ENCODE measurements around the gene PDGFA. TPM values are rescaled to one million over a fixed set of nuclear protein-coding genes. Genes with fewer than 3 reads are reported as not detected.

Gene PDGFA
- total RNA-seq, 1 donor from 2014 or later = 9.8 TPM

GRCh38 chr7:482521-483083 is 37.0 kb downstream of the PDGFA start:
- no peaks in the 10 kb centered on the region for H3K27me3 ChIP-seq
- no peak overlapping the region for H3K9ac ChIP-seq
- H3K4me3 ChIP-seq = no peak overlapping the region
- peaks cover 11% of the 10 kb centered on the region for H3K27me3 Mint-ChIP-seq (ENCODE audit: insufficient read depth, low read depth)
- H3K9me3 Mint-ChIP-seq = peaks cover 10% of the 10 kb centered on the region
- H3K27ac Mint-ChIP-seq = no peak overlapping the region
- peaks cover 29% of the 10 kb centered on the region for H3K4me1 Mint-ChIP-seq
- no peak for DNase-seq (ENCODE audit: low spot score)
- H3K4me2 ChIP-seq = no peak overlapping the region
- no peak overlapping the region for H3K27ac ChIP-seq
- H3K79me2 ChIP-seq (ENCODE audit: low read depth) = no peaks in the 10 kb centered on the region
- peak overlapping the region; percentile 14 for H3K4me3 Mint-ChIP-seq
- H3K9me3 ChIP-seq (ENCODE audit: low read depth) = no peaks in the 10 kb centered on the region
- no peak for TF ChIP-seq EZH2phosphoT487 (IDR thresholded peaks at IDR 0.05)
- TF ChIP-seq EZH2 (IDR thresholded peaks at IDR 0.05) = no peak
- TF ChIP-seq CTCF (IDR thresholded peaks at IDR 0.05) = no peak
- H3K36me3 Mint-ChIP-seq = no peaks in the 10 kb centered on the region
- no peaks in the 10 kb centered on the region for H3F3A ChIP-seq (ENCODE audit: low read depth)
- no peak overlapping the region for H2AFZ ChIP-seq (replicated peaks)
- H3K4me1 ChIP-seq = peaks cover 24% of the 10 kb centered on the region
- no peaks in the 10 kb centered on the region for H3K36me3 ChIP-seq
- no peaks in the 10 kb centered on the region for H4K20me1 ChIP-seq (ENCODE audit: low read depth)

GRCh38 chr7:481219-481930 is 38.3 kb downstream of the PDGFA start:
- no peak for TF ChIP-seq EZH2phosphoT487 (IDR thresholded peaks at IDR 0.05)
- no peak for TF ChIP-seq EZH2 (IDR thresholded peaks at IDR 0.05)
- no peak for TF ChIP-seq CTCF (IDR thresholded peaks at IDR 0.05)
- Histone ChIP-seq H3K27ac (no peak overlapping the region), H3K27me3 (no peaks in the 10 kb centered on the region), H3K4me3 (no peak overlapping the region), H4K20me1 (ENCODE audit: low read depth) (no peaks in the 10 kb centered on the region), H3K36me3 (no peaks in the 10 kb centered on the region), H3K9ac (no peak overlapping the region), H3K79me2 (ENCODE audit: low read depth) (no peaks in the 10 kb centered on the region), H3K9me3 (ENCODE audit: low read depth) (no peaks in the 10 kb centered on the region), H3F3A (ENCODE audit: low read depth) (no peaks in the 10 kb centered on the region), H3K4me2 (no peak overlapping the region), H2AFZ (replicated peaks) (peak overlapping the region; percentile 40), H3K4me1 (peaks cover 24% of the 10 kb centered on the region)
- no peaks in the 10 kb centered on the region for H3K36me3 Mint-ChIP-seq
- DNase-seq (ENCODE audit: low spot score) = no peak
- peaks cover 11% of the 10 kb centered on the region for H3K27me3 Mint-ChIP-seq (ENCODE audit: insufficient read depth, low read depth)
- no peak overlapping the region for H3K4me3 Mint-ChIP-seq
- peaks cover 10% of the 10 kb centered on the region for H3K9me3 Mint-ChIP-seq
- peaks cover 31% of the 10 kb centered on the region for H3K4me1 Mint-ChIP-seq
- H3K27ac Mint-ChIP-seq = no peak overlapping the region

- DNase-seq (ENCODE audit: low spot score) = no peak
- no peaks in the 10 kb centered on the region for H3F3A ChIP-seq (ENCODE audit: low read depth)
- H3K27me3 ChIP-seq = no peaks in the 10 kb centered on the region
- peaks cover 11% of the 10 kb centered on the region for H3K27me3 Mint-ChIP-seq (ENCODE audit: insufficient read depth, low read depth)
- no peak overlapping the region for H3K9ac ChIP-seq
- H3K79me2 ChIP-seq (ENCODE audit: low read depth) = no peaks in the 10 kb centered on the region
- no peak overlapping the region for H3K4me3 Mint-ChIP-seq
- no peaks in the 10 kb centered on the region for H4K20me1 ChIP-seq (ENCODE audit: low read depth)
- H3K4me3 ChIP-seq = no peak overlapping the region
- peak overlapping the region; percentile 40 for H2AFZ ChIP-seq (replicated peaks)
- no peak overlapping the region for H3K27ac ChIP-seq
- H3K9me3 Mint-ChIP-seq = peaks cover 10% of the 10 kb centered on the region
- peaks cover 27% of the 10 kb centered on the region for H3K4me1 Mint-ChIP-seq
- H3K27ac Mint-ChIP-seq = peak overlapping the region; percentile 69
- no peaks in the 10 kb centered on the region for H3K36me3 Mint-ChIP-seq
- no peak overlapping the region for H3K4me2 ChIP-seq
- peaks cover 24% of the 10 kb centered on the region for H3K4me1 ChIP-seq
- no peaks in the 10 kb centered on the region for H3K36me3 ChIP-seq
- TF ChIP-seq CTCF (IDR thresholded peaks at IDR 0.05) = no peak
- no peak for TF ChIP-seq EZH2 (IDR thresholded peaks at IDR 0.05)
- no peak for TF ChIP-seq EZH2phosphoT487 (IDR thresholded peaks at IDR 0.05)
- no peaks in the 10 kb centered on the region for H3K9me3 ChIP-seq (ENCODE audit: low read depth)
Observed at GRCh38 chr7:480531-481218, 39.0 kb downstream of the PDGFA start.
